Neural cell (in vitro differentiated cells): Measurements from ENCODE around the gene CFTR. TPM values are rescaled to one million over a fixed set of nuclear protein-coding genes. Genes with fewer than 3 reads are reported as not detected.

ENCODE experiments used
- H2AFZ ChIP-seq: fragments of 200-600, 300-800 bp; sonication (generic), shearing (Covaris generic); 2 replicates; pipeline ENCODE4 v1.6.0; 2014; ENCODE audit warnings: low read depth, mild to moderate bottlenecking, antibody characterized with exemption, low read length, moderate library complexity
- H3F3A ChIP-seq: fragments of 200-600 bp; shearing (Covaris generic); 2 replicates; pipeline ENCODE4 v1.6.1; 2016; ENCODE audit warnings: mild to moderate bottlenecking, moderate library complexity, mixed read lengths, antibody characterized with exemption, low read length; ENCODE audit not compliant: insufficient read depth, poor library complexity, severe bottlenecking
- H3K27ac ChIP-seq: fragments of 200-600, 300-800 bp; sonication (generic), shearing (Covaris generic); 2 replicates; pipeline ENCODE4 v1.5.1; 2014; ENCODE audit warnings: mild to moderate bottlenecking, low read length, moderate library complexity
- H3K27me3 ChIP-seq: fragments of 300-800, 200-600 bp; sonication (generic), shearing (Covaris generic); 2 replicates; pipeline ENCODE4 v1.6.0; 2014; ENCODE audit warnings: mild to moderate bottlenecking, low read depth, low read length, moderate library complexity; ENCODE audit not compliant: insufficient read depth
- H3K36me3 ChIP-seq: fragments of 300-800, 200-600 bp; sonication (generic), shearing (Covaris generic); 2 replicates; pipeline ENCODE4 v1.5.1; 2014; ENCODE audit warnings: mild to moderate bottlenecking, antibody characterized with exemption, low read length, moderate library complexity; ENCODE audit not compliant: insufficient read depth
- H3K4me2 ChIP-seq: fragments of 300-800, 200-600 bp; sonication (generic), shearing (Covaris generic); 2 replicates; pipeline ENCODE4 v1.6.0; 2014; ENCODE audit warnings: mild to moderate bottlenecking, low read length
- H3K4me3 ChIP-seq: fragments of 300-800, 200-600 bp; sonication (generic), shearing (Covaris generic); 2 replicates; pipeline ENCODE4 v1.5.1; 2014; ENCODE audit warnings: mild to moderate bottlenecking, low read length, moderate library complexity
- H3K79me2 ChIP-seq: fragments of 200-600 bp; shearing (Covaris generic); replicated peaks from 2 replicates; pipeline ENCODE4 v1.6.0; 2014; ENCODE audit warnings: mild to moderate bottlenecking, low read length, moderate library complexity; ENCODE audit not compliant: insufficient read depth
- H3K9ac ChIP-seq: fragments of 300-800, 200-600 bp; sonication (generic), shearing (Covaris generic); 2 replicates; pipeline ENCODE4 v1.6.1; 2016; ENCODE audit warnings: mild to moderate bottlenecking, low read length, mixed read lengths
- H3K9me2 ChIP-seq: fragments of 200-600 bp; shearing (Covaris generic); 2 replicates; pipeline ENCODE4 v1.6.1; 2016; ENCODE audit warnings: mild to moderate bottlenecking, low read length, mixed read lengths; ENCODE audit not compliant: insufficient read depth
- H3K9me3 ChIP-seq: fragments of 200-600, 300-800 bp; sonication (generic), shearing (Covaris generic); 2 replicates; pipeline ENCODE4 v1.6.1; 2016; ENCODE audit warnings: mild to moderate bottlenecking, mixed run types, low read length, moderate library complexity, mixed read lengths
- H4K20me1 ChIP-seq: fragments of 200-600 bp; shearing (Covaris generic); 2 replicates; pipeline ENCODE4 v1.6.1; 2016; ENCODE audit warnings: mild to moderate bottlenecking, mixed run types; ENCODE audit not compliant: insufficient read depth
- EP300 ChIP-seq: fragments of 450-650 bp; conservative IDR thresholded peaks from 2 replicates; pipeline ENCODE4 v1.6.1; 2014; ENCODE audit warnings: antibody characterized with exemption, mild to moderate bottlenecking, moderate library complexity; ENCODE audit not compliant: poor library complexity, severe bottlenecking
- EZH2 ChIP-seq: fragments of 200-600, 300-800 bp; shearing (Covaris generic), sonication (generic); IDR thresholded peaks from 2 replicates; pipeline ENCODE4 v1.6.1; 2014; ENCODE audit warnings: antibody characterized with exemption, low read length, borderline replicate concordance, mild to moderate bottlenecking; ENCODE audit not compliant: insufficient read depth, poor library complexity, severe bottlenecking
- MXI1 ChIP-seq: fragments of 450-650 bp; conservative IDR thresholded peaks from 2 replicates; pipeline ENCODE4 v1.6.1; 2014; ENCODE audit warnings: antibody characterized with exemption, mild to moderate bottlenecking; ENCODE audit not compliant: poor library complexity, severe bottlenecking
- POLR2AphosphoS5 ChIP-seq: IDR thresholded peaks from 2 replicates; pipeline ENCODE4 v1.6.1; 2012
- RAD21 ChIP-seq: fragments of 450-650 bp; conservative IDR thresholded peaks from 2 replicates; pipeline ENCODE4 v1.6.1; 2014; ENCODE audit warnings: antibody characterized with exemption, mild to moderate bottlenecking, moderate library complexity
- SMC3 ChIP-seq: fragments of 450-650 bp; conservative IDR thresholded peaks from 2 replicates; pipeline ENCODE4 v1.6.1; 2014; ENCODE audit warnings: antibody characterized with exemption, mild to moderate bottlenecking, moderate library complexity; ENCODE audit not compliant: poor library complexity
- TAF1 ChIP-seq: IDR thresholded peaks from 2 replicates; pipeline ENCODE4 v1.6.1; 2012; ENCODE audit warnings: low read depth
- polyA plus RNA-seq: library from polyadenylated mRNA; depleted of rRNA; stranded (reverse); fragments of >200 nt; gene quantifications from 2 replicates; pipeline ENCODE4 v1.2.3, GENCODE V29; 2014
- TF ChIP-seq, protein P1 (sequence below): fragments of 450-650 bp; IDR thresholded peaks from 2 replicates; pipeline ENCODE4 v1.5.1; 2014; ENCODE audit warnings: antibody characterized with exemption, mild to moderate bottlenecking, moderate library complexity; ENCODE audit not compliant: poor library complexity, severe bottlenecking
- TF ChIP-seq, protein P2 (sequence below): IDR thresholded peaks from 2 replicates; pipeline ENCODE4 v1.6.1; 2012; ENCODE audit warnings: borderline replicate concordance

The CFTR gene
- polyA plus RNA-seq, 1 donor from 2014 or later, result not detected

DNA sequence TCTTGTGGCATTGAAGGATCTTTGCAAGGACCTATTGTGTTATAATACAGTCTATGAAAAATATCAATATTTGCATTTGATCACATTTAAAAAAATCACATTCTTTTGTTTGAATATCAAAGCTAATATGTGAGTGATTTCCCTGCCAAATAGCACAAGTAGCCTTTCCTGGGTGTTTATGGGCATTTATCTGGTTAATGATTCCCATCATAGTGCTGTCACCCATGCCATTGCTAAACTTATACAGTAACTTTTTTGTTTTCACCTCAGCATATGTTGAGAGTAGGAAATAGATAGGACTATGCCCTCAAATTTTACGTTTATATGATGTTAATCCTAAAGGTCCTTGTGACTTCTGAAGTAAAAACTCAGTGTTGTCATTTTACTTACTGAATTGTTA is 136.9 kb downstream of the CFTR start:
- H3K4me3 ChIP-seq, result no peak overlapping the region
- H3F3A ChIP-seq, result no peaks in the 10 kb centered on the region
- no peaks in the 10 kb centered on the region for H3K9me2 ChIP-seq
- TF ChIP-seq POLR2AphosphoS5 (no peak), TAF1 (no peak), MXI1 (no peak), RAD21 (no peak), EZH2 (no peak), EP300 (no peak)
- TF ChIP-seq, protein P1, sequence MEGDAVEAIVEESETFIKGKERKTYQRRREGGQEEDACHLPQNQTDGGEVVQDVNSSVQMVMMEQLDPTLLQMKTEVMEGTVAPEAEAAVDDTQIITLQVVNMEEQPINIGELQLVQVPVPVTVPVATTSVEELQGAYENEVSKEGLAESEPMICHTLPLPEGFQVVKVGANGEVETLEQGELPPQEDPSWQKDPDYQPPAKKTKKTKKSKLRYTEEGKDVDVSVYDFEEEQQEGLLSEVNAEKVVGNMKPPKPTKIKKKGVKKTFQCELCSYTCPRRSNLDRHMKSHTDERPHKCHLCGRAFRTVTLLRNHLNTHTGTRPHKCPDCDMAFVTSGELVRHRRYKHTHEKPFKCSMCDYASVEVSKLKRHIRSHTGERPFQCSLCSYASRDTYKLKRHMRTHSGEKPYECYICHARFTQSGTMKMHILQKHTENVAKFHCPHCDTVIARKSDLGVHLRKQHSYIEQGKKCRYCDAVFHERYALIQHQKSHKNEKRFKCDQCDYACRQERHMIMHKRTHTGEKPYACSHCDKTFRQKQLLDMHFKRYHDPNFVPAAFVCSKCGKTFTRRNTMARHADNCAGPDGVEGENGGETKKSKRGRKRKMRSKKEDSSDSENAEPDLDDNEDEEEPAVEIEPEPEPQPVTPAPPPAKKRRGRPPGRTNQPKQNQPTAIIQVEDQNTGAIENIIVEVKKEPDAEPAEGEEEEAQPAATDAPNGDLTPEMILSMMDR, result no peak
- H3K4me2 ChIP-seq, result no peak overlapping the region
- no peaks in the 10 kb centered on the region for H3K9me3 ChIP-seq
- no peaks in the 10 kb centered on the region for H4K20me1 ChIP-seq
- no peak overlapping the region for H3K9ac ChIP-seq
- H2AFZ ChIP-seq, result no peak overlapping the region
- H3K27me3 ChIP-seq, result no peaks in the 10 kb centered on the region
- no peak overlapping the region for H3K27ac ChIP-seq
- H3K79me2 ChIP-seq, result no peaks in the 10 kb centered on the region
- H3K36me3 ChIP-seq, result no peaks in the 10 kb centered on the region

DNA sequence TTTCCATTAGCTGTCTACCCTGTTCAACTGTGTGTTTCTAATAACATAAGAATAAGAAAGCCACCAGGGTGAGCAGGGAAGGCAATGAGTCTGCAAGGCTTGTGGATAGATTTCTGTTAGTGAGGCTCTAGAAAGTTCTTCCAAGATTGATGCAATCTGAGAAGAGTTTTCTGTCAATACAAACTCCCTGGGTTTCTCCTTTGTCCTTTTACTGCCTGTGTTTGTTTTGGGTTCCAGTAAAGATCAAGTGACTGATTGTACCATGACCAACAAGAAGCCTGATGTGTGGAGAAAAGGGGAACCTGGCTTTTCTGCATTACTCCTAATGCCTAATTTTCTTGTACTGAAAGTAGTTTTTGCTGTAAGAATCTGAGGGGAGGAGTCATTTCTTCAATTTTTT is 139.9 kb downstream of the CFTR start:
- no peak overlapping the region for H3K27ac ChIP-seq
- no peak overlapping the region for H3K4me3 ChIP-seq
- no peak overlapping the region for H2AFZ ChIP-seq
- H3F3A ChIP-seq, result no peaks in the 10 kb centered on the region
- TF ChIP-seq SMC3 (no peak), RAD21 (no peak), EZH2 (no peak), EP300 (no peak), MXI1 (no peak), TAF1 (no peak), POLR2AphosphoS5 (no peak)
- TF ChIP-seq, protein P1, result no peak
- TF ChIP-seq, protein P2, sequence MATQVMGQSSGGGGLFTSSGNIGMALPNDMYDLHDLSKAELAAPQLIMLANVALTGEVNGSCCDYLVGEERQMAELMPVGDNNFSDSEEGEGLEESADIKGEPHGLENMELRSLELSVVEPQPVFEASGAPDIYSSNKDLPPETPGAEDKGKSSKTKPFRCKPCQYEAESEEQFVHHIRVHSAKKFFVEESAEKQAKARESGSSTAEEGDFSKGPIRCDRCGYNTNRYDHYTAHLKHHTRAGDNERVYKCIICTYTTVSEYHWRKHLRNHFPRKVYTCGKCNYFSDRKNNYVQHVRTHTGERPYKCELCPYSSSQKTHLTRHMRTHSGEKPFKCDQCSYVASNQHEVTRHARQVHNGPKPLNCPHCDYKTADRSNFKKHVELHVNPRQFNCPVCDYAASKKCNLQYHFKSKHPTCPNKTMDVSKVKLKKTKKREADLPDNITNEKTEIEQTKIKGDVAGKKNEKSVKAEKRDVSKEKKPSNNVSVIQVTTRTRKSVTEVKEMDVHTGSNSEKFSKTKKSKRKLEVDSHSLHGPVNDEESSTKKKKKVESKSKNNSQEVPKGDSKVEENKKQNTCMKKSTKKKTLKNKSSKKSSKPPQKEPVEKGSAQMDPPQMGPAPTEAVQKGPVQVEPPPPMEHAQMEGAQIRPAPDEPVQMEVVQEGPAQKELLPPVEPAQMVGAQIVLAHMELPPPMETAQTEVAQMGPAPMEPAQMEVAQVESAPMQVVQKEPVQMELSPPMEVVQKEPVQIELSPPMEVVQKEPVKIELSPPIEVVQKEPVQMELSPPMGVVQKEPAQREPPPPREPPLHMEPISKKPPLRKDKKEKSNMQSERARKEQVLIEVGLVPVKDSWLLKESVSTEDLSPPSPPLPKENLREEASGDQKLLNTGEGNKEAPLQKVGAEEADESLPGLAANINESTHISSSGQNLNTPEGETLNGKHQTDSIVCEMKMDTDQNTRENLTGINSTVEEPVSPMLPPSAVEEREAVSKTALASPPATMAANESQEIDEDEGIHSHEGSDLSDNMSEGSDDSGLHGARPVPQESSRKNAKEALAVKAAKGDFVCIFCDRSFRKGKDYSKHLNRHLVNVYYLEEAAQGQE, result no peak
- no peak overlapping the region for H3K9ac ChIP-seq
- no peaks in the 10 kb centered on the region for H3K27me3 ChIP-seq
- H3K36me3 ChIP-seq, result no peaks in the 10 kb centered on the region
- no peak overlapping the region for H3K4me2 ChIP-seq
- no peaks in the 10 kb centered on the region for H3K9me2 ChIP-seq
- no peaks in the 10 kb centered on the region for H4K20me1 ChIP-seq
- no peaks in the 10 kb centered on the region for H3K79me2 ChIP-seq
- H3K9me3 ChIP-seq, result no peaks in the 10 kb centered on the region
